OCI-LY1 (cell line): ENCODE measurements around the gene PPP1R3E.

Source experiments
- CTCF ChIP-seq: fragments of 200-600 bp; sonication (generic), shearing (Covaris generic); IDR thresholded peaks from 2 replicates; pipeline ENCODE4 v1.5.1; 2017; ENCODE audit warnings: mild to moderate bottlenecking, antibody characterized with exemption, low read length, moderate library complexity, mixed read lengths
- EZH2 ChIP-seq: fragments of 200-600 bp; sonication (generic), shearing (Covaris generic); IDR thresholded peaks from 2 replicates; pipeline ENCODE4 v1.8.0; 2017; ENCODE audit warnings: borderline replicate concordance, mixed run types, mild to moderate bottlenecking, antibody characterized with exemption, low read length, moderate library complexity, mixed read lengths

DNA sequence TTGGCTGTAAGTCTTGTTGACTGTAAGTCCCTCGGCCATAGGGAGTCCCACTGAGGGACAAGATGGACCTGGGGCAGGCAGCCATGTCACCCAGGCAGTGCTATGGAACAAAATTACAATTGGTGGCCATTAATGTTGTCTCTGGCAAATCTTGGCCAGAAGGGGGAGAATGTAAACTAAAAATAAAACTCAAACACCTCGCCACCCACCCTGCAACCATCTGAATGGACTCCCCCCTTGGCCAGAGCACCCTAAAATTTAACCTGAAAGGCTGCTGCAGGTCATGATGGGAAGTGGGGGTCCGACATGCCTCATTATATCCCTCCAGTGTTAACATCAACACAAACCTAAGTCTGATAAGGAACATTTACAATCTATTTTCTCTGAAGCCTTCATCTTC is 41.8 kb upstream of the PPP1R3E start:
- no peak for TF ChIP-seq CTCF
- no peak for TF ChIP-seq EZH2
